Naive B cell (primary cell): ENCODE data around the gene L2HGDH. TPM values are rescaled to one million over a fixed set of nuclear protein-coding genes. Genes with fewer than 3 reads are reported as not detected.
"Not testable (repeated sequence)": the region's sequence is repeated elsewhere in the genome, so short reads cannot be mapped to it uniquely, and the experiment has no call there.

Source experiments
- ATAC-seq, 2 donors: fragments of 150-1000 bp; cut with Tn5 transposase; 2 replicates each; pipeline ENCODE4 v1.10.0; 2021; ENCODE audit warnings: low read depth in 2 of 2, mild to moderate bottlenecking in 2 of 2, moderate library complexity in 2 of 2
- DNase-seq: peaks from one replicate; pipeline ENCODE4 v3.0.0; 2022
- H3K27ac Mint-ChIP-seq, 6 donors: one replicate each; pipeline ENCODE4 v1.8.0; 2020 to 2022; ENCODE audit warnings: mild to moderate bottlenecking in 6 of 6, mixed read lengths in 6 of 6, moderate library complexity in 5 of 6, inconsistent platforms in 2 of 6
- H3K27me3 Mint-ChIP-seq, 3 donors: one replicate each; pipeline ENCODE4 v1.8.0; 2021 to 2022; ENCODE audit warnings: mixed read lengths in 3 of 3, mild to moderate bottlenecking in 1 of 3
- H3K36me3 Mint-ChIP-seq, 2 donors: one replicate each; pipeline ENCODE4 v1.8.0; 2020 to 2022; ENCODE audit warnings: mixed read lengths in 2 of 2, inconsistent platforms in 1 of 2, mild to moderate bottlenecking in 1 of 2
- H3K4me1 Mint-ChIP-seq, 3 donors: one replicate each; pipeline ENCODE4 v1.8.0; 2020 to 2022; ENCODE audit warnings: mixed read lengths in 3 of 3, inconsistent platforms in 1 of 3, mild to moderate bottlenecking in 1 of 3, moderate library complexity in 1 of 3
- H3K4me3 Mint-ChIP-seq, 8 donors: one replicate each; pipeline ENCODE4 v1.8.0; 2020 to 2022; ENCODE audit warnings: mild to moderate bottlenecking in 8 of 8, mixed read lengths in 8 of 8, moderate library complexity in 8 of 8, inconsistent platforms in 2 of 8
- H3K9me3 Mint-ChIP-seq, 7 donors: one replicate each; pipeline ENCODE4 v1.8.0; 2020 to 2022; ENCODE audit warnings: mixed read lengths in 7 of 7, mild to moderate bottlenecking in 5 of 7, inconsistent platforms in 2 of 7, moderate library complexity in 1 of 7
- polyA plus RNA-seq, 6 donors: library from polyadenylated mRNA; unstranded; fragments of 300-500 nt; fragmentation: Illumina TruSeq; gene quantifications; one replicate each; pipeline ENCODE4 v1.2.3, GENCODE V29; 2021; ENCODE audit warnings: low read depth in 6 of 6

The L2HGDH gene
- polyA plus RNA-seq, result 1 to 10 TPM in 5 of 6 donors, not detected in 1; 1.5 to 3.6 (median 2.2) TPM

DNA sequence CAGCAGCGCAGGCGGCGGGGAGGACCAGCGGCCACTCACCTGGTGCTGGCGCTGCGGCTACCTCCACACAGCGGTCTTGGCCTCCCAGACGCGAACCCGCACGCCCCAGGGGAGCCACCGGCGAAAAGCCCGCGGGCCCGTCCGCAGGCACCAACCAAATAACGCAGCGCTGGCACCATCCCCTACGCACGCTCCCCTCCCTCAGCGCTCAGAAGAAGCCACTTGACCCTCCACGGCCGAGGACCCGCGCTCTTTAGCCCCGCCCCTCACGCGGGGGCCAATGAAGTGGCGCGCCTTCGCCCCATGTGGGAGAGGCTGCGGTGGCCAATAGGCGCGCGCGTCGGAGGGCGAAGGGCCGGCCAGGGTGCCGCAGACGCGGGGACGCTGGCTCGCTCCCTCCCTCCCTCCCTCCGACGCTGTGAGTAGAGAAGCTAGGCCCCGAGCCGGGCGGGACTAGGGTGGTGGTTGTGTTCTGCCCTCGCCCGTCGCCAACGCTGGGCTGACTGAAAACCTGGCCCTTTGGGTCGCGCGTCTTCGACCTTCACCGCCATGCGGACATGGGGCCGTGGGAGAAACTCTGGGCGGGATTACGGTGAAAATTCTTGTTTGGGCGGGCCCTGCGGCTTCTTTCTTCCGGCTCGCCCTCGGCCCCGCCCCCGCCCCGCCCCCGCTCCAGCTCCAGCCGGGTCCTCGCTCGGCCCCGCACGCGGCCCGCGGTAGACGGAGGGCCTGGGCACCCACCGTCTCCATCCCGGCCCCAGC, at the start of gene L2HGDH, which contains the start of gene DMAC2L:
TSS of gene L2HGDH (minus strand) at position 258 of the 762 bp plus-strand sequence. CDS start at position 179, 79 bp downstream.
TSS of gene DMAC2L (plus strand) at position 353 of the 762 bp plus-strand sequence. CDS start 9,164 bp downstream, outside the sequence.
- Mint-ChIP-seq H3K9me3 (no peaks in the 10 kb centered on the region), H3K27me3 (no peaks in the 10 kb centered on the region), H3K4me3 (peak within 1 kb of the TSS; percentile 91 to 98 (median 96)), H3K36me3 (no peaks in the 10 kb centered on the region), H3K27ac (peak within 1 kb of the TSS; percentile 94 to 99 (median 96)), H3K4me1 (peaks cover 23 to 40% (median 28%) of the 10 kb centered on the region in 3 donors)
- DNase-seq (peak; percentile 92), ATAC-seq (peak; percentile 83 to 88)

DNA sequence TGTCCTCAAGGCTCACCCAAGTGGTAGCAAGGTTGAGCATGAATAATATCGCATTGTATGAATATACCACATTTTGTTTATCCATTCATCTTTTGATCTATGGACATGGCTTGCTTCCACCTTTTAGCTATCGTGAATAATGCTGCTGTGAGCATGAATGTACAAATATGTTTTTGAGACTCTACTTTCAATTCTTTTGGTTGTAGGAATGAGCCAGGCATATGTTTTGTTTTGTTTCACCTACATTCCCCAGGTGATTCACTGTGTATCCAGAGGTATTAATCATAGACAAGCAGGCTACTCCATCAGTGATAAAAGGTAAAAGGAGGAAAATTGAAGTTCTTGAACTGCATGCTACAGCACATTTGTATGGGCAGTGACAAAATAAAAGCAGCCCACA, 48.8 kb upstream of the L2HGDH start:
- Mint-ChIP-seq H3K27ac (no peak overlapping the region), H3K27me3 (no peaks in the 10 kb centered on the region), H3K36me3 (peaks cover 0 to 20% of the 10 kb centered on the region in 2 donors), H3K9me3 (peaks cover 0 to 5% (median 0%) of the 10 kb centered on the region in 7 donors), H3K4me1 (peaks cover 23 to 31% (median 27%) of the 10 kb centered on the region in 3 donors), H3K4me3 (peak overlapping the region in 2 of 8 donors; percentile 16 to 18)
- DNase-seq (no peak), ATAC-seq (no peak)

DNA sequence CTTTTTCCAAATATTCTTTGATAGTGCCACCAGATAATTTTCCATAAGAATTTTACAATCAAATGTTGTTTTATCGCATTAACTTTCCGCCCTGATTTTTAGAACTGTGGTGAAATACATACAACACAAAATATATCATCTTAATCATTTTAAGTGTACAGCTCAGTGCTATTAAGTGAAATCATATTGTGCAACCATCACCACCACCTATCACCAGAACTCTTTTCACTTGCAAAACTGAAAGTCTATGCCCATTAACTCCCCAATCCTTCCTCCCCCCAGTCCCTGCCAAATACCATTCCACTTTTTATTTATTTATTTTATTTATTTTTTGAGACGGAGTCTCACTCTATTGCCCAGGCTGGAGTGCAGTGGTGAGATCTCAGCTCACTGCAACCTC, 48.1 kb upstream of the L2HGDH start:
- no peak for ATAC-seq
- peaks cover 0 to 20% of the 10 kb centered on the region in 2 donors for H3K36me3 Mint-ChIP-seq
- H3K4me1 Mint-ChIP-seq, result peaks cover 18 to 30% (median 25%) of the 10 kb centered on the region in 3 donors
- H3K4me3 Mint-ChIP-seq, result peak overlapping the region in 1 of 8 donors; percentile 31
- no peaks in the 10 kb centered on the region for H3K27me3 Mint-ChIP-seq
- no peak overlapping the region for H3K27ac Mint-ChIP-seq
- DNase-seq, result no peak
- peaks cover 0 to 5% (median 0%) of the 10 kb centered on the region in 7 donors for H3K9me3 Mint-ChIP-seq

DNA sequence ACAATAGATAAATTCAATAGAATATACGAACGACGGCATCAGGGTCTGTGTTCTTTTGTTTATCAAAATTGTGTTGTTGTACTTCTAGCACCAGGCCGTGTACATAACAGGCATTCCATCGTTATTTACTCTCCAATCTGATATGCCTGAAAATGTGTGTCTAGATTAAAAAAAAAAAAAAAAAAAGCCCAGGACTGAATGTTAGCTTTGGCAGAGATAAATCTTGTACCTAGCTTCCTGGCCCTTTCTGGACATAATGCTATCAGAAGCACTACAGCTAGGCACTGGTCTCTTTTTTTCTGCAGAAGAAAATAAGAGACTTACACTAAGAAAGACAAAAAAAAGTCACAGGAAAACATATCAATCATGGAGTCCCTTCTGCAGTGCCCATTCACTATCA, 47.6 kb upstream of the L2HGDH start:
- Mint-ChIP-seq H3K36me3 (peaks cover 0 to 20% of the 10 kb centered on the region in 2 donors), H3K4me1 (peaks cover 14 to 30% (median 25%) of the 10 kb centered on the region in 3 donors), H3K4me3 (peak overlapping the region in 1 of 8 donors; percentile 31), H3K27ac (no peak overlapping the region), H3K9me3 (peaks cover 0 to 5% (median 0%) of the 10 kb centered on the region in 7 donors), H3K27me3 (no peaks in the 10 kb centered on the region)
- DNase-seq (no peak), ATAC-seq (no peak)

DNA sequence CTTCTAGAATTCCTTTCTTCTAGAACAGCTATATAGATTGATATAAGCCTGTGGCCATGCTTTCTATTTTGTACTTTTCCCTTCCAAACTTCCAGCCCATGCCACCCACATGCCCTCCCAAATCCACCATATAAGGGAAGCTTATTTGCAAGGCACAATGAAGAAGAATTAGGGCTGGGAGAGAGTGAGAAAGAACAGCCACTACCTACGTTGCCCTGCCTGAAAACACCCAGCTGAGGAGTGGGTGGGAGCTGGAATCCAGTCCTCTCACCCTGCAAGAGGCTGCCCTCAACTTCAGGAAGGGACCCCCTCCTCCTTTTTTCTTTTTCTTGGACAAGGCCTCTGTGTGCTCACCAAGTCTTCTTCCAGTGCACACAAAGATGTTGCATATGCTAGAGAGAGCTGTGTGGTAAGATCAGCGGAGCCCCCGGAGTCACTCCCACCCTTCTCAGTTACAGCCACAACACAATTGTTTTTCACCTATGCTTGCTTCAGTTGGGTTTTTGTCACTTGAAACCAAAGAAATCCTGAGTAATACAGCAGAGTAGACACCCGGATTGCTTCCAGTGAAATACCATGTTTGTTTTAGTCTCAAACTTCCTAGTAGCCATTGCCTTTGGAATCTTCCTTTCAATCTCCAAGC, 45.8 kb upstream of the L2HGDH start:
- Mint-ChIP-seq H3K27ac (peak overlapping the region in 1 of 6 donors; percentile 18), H3K4me1 (peaks cover 4 to 16% (median 14%) of the 10 kb centered on the region in 3 donors), H3K9me3 (peaks cover 0 to 4% (median 0%) of the 10 kb centered on the region in 7 donors), H3K36me3 (peaks cover 0 to 20% of the 10 kb centered on the region in 2 donors), H3K27me3 (no peaks in the 10 kb centered on the region), H3K4me3 (no peak overlapping the region)
- ATAC-seq, result no peak
- no peak for DNase-seq

DNA sequence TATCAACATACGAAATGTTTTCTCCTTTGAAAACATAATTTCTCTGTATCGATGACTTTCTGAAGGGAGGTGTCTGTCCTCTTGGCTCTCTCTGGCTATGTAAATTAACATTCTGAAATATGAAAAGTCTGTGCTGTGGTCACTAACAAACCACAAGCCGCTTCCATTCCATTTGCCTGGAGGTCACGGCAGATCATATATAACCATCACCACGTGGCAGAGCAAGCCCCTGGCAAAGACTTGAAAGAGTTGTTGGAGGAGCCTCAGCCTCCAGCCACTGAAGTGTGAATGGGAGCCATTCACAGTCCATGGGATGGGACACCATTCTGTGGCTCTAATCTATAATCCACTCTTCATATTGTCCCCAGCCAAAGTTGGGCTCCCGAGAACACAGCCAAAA, 45.1 kb upstream of the L2HGDH start:
- DNase-seq (no peak), ATAC-seq (no peak)
- no peaks in the 10 kb centered on the region for H3K9me3 Mint-ChIP-seq
- no peaks in the 10 kb centered on the region for H3K27me3 Mint-ChIP-seq
- peak overlapping the region in 3 of 6 donors; percentile 26 to 43 (median 39) for H3K27ac Mint-ChIP-seq
- H3K4me3 Mint-ChIP-seq, result no peak overlapping the region
- H3K36me3 Mint-ChIP-seq, result peaks cover 0 to 20% of the 10 kb centered on the region in 2 donors
- H3K4me1 Mint-ChIP-seq, result peaks cover 0 to 11% (median 7%) of the 10 kb centered on the region in 3 donors

DNA sequence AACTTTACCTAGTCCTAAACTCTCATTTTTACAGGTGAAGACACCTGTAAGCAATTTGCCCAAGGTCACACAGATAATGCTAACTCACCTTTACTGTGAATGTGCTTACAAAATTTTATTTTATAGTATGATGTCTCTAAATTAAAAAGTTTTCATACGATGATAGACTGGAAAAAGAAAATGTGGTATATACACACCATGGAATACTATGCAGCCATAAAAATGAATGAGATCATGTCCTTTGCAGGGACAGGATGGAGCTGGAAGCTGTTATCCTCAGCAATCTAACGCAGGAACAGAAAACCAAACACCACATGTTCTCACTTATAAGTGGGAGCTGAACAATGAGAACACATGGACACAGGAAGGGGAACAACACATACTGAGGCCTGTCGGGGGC, 44.3 kb upstream of the L2HGDH start:
- not testable (repeated sequence) for H3K9me3 Mint-ChIP-seq, DNase-seq, H3K27me3 Mint-ChIP-seq, H3K4me3 Mint-ChIP-seq, ATAC-seq, H3K27ac Mint-ChIP-seq
- H3K4me1 Mint-ChIP-seq, result peaks cover 3 to 16% (median 5%) of the 10 kb centered on the region in 3 donors
- peaks cover 0 to 20% of the 10 kb centered on the region in 2 donors for H3K36me3 Mint-ChIP-seq

DNA sequence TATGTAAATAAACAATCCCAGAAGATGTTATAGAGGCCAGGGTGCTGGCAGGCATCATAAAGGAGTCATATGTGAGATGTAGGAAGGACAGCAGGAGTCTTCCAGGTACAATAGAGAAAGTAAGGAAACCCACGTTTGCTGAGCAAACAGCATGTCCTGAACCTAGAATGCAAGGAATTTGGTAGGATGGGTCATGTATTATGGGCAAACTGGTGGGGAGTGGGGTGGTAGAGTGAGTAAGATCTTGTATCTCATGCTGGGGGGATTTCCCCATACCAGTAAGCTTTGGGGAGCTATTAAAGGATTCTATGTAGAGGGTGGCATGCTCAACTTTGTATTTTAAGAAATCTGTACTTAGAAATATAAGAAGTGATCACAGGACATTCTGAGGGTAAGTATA, 43.7 kb upstream of the L2HGDH start:
- Mint-ChIP-seq H3K9me3 (no peaks in the 10 kb centered on the region), H3K36me3 (peaks cover 0 to 20% of the 10 kb centered on the region in 2 donors), H3K4me1 (peaks cover 6 to 14% (median 7%) of the 10 kb centered on the region in 3 donors), H3K27me3 (no peaks in the 10 kb centered on the region), H3K4me3 (no peak overlapping the region), H3K27ac (peak overlapping the region in 2 of 6 donors; percentile 30 to 50)
- DNase-seq, result no peak
- no peak for ATAC-seq

DNA sequence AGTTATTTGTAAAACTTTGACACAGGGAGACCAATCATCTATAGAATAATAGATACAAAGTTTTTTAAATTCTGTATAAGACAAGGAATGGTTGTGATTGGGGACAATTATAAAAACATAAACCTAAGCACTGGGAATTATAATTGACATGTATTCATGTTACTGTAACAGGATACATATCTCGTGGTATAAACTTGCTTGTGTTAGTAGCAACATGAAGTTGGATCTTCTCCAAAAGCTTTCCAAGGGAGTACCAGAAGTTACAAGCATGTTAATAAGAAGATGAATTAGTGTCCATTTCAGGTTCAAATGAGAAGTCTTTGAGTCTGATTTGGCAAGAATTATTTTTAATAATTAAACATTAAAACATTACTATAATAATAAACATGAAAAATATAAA, 42.5 kb upstream of the L2HGDH start:
- Mint-ChIP-seq H3K27ac (no peak overlapping the region), H3K9me3 (no peaks in the 10 kb centered on the region), H3K4me1 (peaks cover 4 to 8% (median 7%) of the 10 kb centered on the region in 3 donors), H3K4me3 (no peak overlapping the region), H3K36me3 (peaks cover 0 to 20% of the 10 kb centered on the region in 2 donors), H3K27me3 (no peaks in the 10 kb centered on the region)
- ATAC-seq (no peak), DNase-seq (no peak)

DNA sequence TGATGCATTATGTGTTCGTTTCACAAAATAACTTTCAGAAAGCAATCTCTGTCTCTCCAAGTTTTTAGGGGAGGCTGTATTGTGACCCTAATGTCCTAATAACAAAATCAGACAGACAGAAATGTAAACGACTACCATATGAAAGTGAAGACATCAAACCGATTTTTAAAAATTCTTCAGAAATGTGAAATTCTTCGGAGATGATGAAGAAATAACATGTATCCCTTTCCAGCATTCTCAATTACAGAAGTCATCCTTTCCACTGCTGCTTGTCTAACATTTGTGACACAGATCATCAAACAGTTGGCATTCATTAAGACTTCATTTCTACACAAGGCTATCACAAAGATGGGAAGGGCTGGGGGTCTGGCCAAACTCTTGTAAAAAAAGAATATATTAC, 41.1 kb upstream of the L2HGDH start:
- no peak overlapping the region for H3K4me3 Mint-ChIP-seq
- H3K36me3 Mint-ChIP-seq, result peaks cover 0 to 16% of the 10 kb centered on the region in 2 donors

DNA sequence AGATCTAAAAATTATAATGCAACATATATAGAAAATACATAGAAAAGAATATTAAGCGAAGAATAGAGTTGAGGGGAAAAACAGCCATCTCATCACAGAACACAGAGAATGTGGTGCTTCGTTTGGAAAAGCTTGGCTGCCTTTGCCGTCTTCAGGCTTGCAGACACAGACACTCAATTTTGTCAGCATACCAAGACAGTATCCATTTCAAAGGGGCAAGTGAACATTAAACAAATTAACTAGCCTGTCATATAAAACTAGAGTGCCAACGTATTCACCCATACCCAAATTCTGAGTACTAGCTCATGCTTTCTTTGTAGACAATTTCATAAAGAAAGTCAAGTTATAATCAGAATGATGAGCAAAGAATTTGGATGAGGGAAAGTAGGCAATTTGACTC, 40.6 kb upstream of the L2HGDH start:
- DNase-seq (no peak), ATAC-seq (no peak)
- Mint-ChIP-seq H3K27ac (no peak overlapping the region), H3K9me3 (no peaks in the 10 kb centered on the region), H3K4me1 (peaks cover 4 to 13% (median 7%) of the 10 kb centered on the region in 3 donors), H3K36me3 (peaks cover 0 to 13% of the 10 kb centered on the region in 2 donors), H3K4me3 (no peak overlapping the region), H3K27me3 (no peaks in the 10 kb centered on the region)

More for the DNA sequence above, 41.1 kb upstream of the L2HGDH start:
- Mint-ChIP-seq H3K27me3 (no peaks in the 10 kb centered on the region), H3K4me1 (peaks cover 4 to 13% (median 7%) of the 10 kb centered on the region in 3 donors), H3K9me3 (no peaks in the 10 kb centered on the region), H3K27ac (no peak overlapping the region)
- no peak for DNase-seq
- ATAC-seq, result no peak

DNA sequence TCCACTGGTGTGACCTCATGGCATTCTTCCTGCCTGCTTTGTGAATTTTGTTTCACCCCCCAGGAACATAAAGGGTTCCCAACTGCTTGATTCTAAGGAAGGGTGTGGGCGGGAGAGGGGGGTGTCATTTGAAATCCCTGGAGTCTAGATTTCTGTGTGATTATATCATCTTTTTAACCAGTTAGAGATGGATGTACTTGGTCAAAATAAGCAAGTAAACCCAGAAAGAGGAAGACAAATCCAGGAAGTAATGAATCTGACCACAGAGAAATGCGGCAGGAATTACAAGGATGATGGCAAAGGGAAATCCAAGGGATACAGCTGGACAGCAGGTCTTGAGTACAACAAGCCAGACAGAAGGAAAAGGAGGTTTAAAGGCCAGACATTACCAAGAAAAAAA, 38.9 kb upstream of the L2HGDH start:
- Mint-ChIP-seq H3K36me3 (no peaks in the 10 kb centered on the region), H3K4me3 (peak overlapping the region in 1 of 8 donors; percentile 47), H3K4me1 (peaks cover 4 to 13% (median 7%) of the 10 kb centered on the region in 3 donors), H3K9me3 (no peaks in the 10 kb centered on the region), H3K27me3 (no peaks in the 10 kb centered on the region), H3K27ac (peak overlapping the region in 1 of 6 donors; percentile 82)
- DNase-seq (no peak), ATAC-seq (no peak)

DNA sequence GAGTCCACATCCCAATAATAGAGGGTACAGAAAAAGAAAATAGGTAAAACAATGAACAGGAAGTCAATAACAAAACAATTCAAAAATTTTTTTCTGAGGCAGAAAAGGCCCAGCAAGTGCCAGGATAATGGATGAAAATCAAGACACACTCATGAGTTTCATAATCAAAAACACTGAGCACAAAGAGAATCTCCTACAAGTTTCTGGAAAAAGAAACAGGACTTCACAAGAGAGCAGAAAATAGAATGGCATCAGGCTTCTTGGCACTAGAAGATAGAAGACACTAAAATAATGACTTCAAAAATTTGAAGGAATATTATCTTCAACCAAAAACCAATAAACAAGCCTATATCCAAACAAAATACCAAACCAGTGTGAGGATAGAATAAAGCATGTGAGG, 36.9 kb upstream of the L2HGDH start:
- ATAC-seq (no peak), DNase-seq (no peak)
- H3K27me3 Mint-ChIP-seq, result no peaks in the 10 kb centered on the region
- no peaks in the 10 kb centered on the region for H3K9me3 Mint-ChIP-seq
- no peak overlapping the region for H3K4me3 Mint-ChIP-seq
- H3K27ac Mint-ChIP-seq, result peak overlapping the region in 2 of 6 donors; percentile 26 to 51
- H3K4me1 Mint-ChIP-seq, result peaks cover 4 to 13% (median 7%) of the 10 kb centered on the region in 3 donors
- no peaks in the 10 kb centered on the region for H3K36me3 Mint-ChIP-seq
